Urinary bladder (tissue), 4 donors: ENCODE data around the gene KRT7. TPM values are rescaled to one million over a fixed set of nuclear protein-coding genes. Genes with fewer than 3 reads are reported as not detected.

ENCODE experiments used
- DNase-seq: peaks from one replicate; pipeline ENCODE4 v3.0.0-alpha.2; 2015; ENCODE audit errors: extremely low spot score
- H3K27ac ChIP-seq: one replicate; pipeline ENCODE4 v1.5.1; 2013; ENCODE audit warnings: low read depth, mild to moderate bottlenecking, moderate library complexity
- H3K36me3 ChIP-seq: one replicate; pipeline ENCODE4 v1.6.1; 2013; ENCODE audit warnings: mild to moderate bottlenecking, moderate library complexity; ENCODE audit not compliant: insufficient read depth
- H3K4me1 ChIP-seq: one replicate; pipeline ENCODE4 v1.6.1; 2013; ENCODE audit warnings: mild to moderate bottlenecking, moderate library complexity; ENCODE audit not compliant: insufficient read depth
- H3K4me3 ChIP-seq: one replicate; pipeline ENCODE4 v1.5.1; 2013; ENCODE audit warnings: low read depth, low read length
- WGBS: extraction: QIAGEN DNeasy Blood & Tissue Kit; methylation state at CpG from one replicate; pipeline ENCODE4 v1.1.7; 2013; 5-methylcytosine and 5-hydroxymethylcytosine counted together
- polyA plus RNA-seq: library from polyadenylated mRNA; stranded (reverse); fragments of 200-250 nt; gene quantifications from one replicate; pipeline ENCODE4 v1.2.3, GENCODE V29; 2013
- total RNA-seq: library from RNA; depleted of rRNA; stranded (reverse); fragments of >200 nt; gene quantifications from one replicate; pipeline ENCODE4 v1.2.3, GENCODE V29; 2014
- donor health status: healthy with polysubstance abuse.
- donor health status: healthy.

The KRT7 gene
- total and polyA plus RNA-seq, 2 donors, result 147 to 158 TPM

DNA sequence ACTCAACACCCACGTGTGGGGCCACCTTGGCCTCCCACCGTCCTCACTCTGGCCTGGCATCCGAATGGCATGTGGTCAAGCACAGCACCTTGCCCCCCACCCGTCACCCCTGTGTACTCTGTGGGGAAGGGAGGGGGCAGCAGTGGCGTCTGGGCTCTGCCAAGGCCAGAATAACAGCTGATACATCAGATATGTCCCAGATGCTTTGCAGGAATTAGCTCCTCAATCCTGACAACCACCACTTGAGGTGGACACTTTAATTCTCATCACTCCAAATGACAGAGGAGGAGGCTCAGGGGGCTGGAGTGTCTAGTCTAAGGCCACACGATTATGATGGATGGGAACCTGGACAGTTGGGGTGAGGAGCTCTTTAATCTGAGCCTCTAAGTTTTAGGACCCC lies 39.5 kb upstream of the KRT7 start:
- H3K27ac ChIP-seq, result no peak overlapping the region
- no peaks in the 10 kb centered on the region for H3K36me3 ChIP-seq
- WGBS, result 66% methylated on average over 6 of the region's 6 CpGs
- no peaks in the 10 kb centered on the region for H3K4me1 ChIP-seq
- DNase-seq, result no peak
- no peak overlapping the region for H3K4me3 ChIP-seq

DNA sequence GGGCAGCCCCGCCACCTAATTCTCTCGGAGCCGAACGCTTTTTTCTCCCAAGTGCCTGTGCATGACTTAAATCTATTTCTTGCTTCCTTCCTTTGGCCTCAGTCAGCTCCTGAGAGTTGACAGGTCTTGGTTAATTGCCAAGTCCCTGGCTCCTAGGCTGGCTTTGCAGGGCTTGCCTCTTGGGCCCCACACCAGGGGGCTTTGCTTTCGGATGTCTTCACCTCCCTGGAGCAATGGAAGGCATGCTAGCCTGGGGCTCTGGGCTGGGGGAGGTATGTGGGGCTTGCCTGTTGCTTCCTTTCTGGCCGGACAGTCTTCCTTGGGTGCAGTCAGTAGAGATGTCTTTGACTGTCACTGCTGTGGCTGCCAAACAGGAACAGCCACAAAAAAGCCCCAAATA lies 39.1 kb upstream of the KRT7 start:
- Histone ChIP-seq H3K36me3 (no peaks in the 10 kb centered on the region), H3K4me3 (no peak overlapping the region), H3K4me1 (no peaks in the 10 kb centered on the region), H3K27ac (no peak overlapping the region)
- 51% methylated on average over 6 of the region's 6 CpGs for WGBS
- DNase-seq, result no peak

DNA sequence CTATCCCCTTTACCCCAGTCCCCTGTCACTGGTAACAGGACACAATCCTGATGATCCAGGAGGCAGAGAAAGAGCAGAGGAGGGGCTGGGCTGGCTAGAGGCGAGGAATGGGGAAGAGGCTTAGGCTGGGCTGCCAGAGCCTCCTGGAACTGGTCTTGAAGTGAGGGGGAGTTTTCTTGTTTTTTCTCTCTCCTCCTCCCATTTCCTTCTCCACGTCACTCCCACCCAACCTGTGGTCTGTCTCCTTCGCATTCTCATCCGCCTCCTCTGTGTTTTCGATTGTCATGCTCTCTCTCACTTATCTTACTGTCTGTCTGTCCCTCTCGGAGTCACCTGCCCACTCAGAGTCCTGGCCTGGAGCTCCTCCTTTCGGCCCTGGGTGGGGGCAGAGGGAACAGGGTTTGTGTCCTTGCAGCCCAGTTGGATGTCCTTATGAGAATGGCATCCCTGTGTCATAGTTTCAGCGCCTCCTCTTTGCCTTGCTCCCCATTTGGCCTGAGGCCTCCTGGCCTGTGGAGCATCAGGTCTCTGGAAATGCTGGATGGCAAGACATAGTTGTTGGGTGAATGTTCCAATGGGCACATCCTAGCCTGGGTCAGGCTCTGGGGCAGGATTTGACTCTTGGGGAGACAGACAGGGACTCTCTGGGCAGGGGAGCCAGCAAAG lies 37.8 kb upstream of the KRT7 start:
- no peaks in the 10 kb centered on the region for H3K36me3 ChIP-seq
- 89% methylated on average over 8 of the region's 8 CpGs for WGBS
- DNase-seq, result no peak
- H3K4me1 ChIP-seq, result no peaks in the 10 kb centered on the region
- no peak overlapping the region for H3K27ac ChIP-seq
- H3K4me3 ChIP-seq, result no peak overlapping the region

DNA sequence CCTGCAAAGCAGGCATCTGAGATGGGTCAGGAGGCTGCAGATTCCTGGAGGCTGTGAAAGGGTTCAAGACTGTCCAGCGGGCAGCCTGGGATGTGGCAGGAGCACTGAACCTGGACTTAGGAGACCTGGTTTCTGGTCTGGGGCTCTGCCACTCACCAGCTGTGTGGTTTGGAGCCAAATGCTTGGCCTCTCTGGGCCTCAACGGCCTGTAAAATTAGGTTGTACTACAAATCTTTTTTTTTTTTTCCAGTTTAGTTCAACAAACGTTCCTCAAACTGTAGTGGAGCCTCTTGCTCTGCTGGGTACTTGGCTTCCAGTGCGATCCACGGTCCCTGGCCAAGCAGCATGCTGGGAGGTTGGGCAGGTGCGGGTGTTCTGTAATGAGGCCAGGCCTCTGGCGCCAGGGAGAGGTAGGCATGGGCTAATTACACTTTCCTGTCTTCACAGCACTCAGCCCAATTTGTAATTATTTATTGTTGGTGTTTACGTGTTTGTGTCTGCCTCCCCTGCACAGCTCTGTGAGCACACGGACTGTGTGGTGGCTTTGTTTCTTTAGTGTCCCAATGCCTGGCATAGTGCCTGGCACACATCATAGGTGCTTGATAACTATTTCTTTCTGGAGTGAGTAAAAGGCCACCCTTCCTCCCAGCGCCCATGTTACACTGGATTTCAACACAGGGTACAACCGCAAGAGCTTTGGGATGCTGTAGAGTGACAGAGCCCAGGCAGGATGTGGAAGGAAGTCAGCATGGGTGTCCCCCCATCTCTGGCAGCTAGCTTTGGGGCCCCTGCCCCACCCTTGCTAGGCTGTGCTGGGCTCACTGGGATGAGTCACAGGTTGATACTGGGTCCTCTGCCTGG lies 35.4 kb upstream of the KRT7 start:
- no peak overlapping the region for H3K4me3 ChIP-seq
- DNase-seq, result no peak
- H3K4me1 ChIP-seq, result no peaks in the 10 kb centered on the region
- no peak overlapping the region for H3K27ac ChIP-seq
- 76% methylated on average over 11 of the region's 11 CpGs for WGBS
- no peaks in the 10 kb centered on the region for H3K36me3 ChIP-seq

DNA sequence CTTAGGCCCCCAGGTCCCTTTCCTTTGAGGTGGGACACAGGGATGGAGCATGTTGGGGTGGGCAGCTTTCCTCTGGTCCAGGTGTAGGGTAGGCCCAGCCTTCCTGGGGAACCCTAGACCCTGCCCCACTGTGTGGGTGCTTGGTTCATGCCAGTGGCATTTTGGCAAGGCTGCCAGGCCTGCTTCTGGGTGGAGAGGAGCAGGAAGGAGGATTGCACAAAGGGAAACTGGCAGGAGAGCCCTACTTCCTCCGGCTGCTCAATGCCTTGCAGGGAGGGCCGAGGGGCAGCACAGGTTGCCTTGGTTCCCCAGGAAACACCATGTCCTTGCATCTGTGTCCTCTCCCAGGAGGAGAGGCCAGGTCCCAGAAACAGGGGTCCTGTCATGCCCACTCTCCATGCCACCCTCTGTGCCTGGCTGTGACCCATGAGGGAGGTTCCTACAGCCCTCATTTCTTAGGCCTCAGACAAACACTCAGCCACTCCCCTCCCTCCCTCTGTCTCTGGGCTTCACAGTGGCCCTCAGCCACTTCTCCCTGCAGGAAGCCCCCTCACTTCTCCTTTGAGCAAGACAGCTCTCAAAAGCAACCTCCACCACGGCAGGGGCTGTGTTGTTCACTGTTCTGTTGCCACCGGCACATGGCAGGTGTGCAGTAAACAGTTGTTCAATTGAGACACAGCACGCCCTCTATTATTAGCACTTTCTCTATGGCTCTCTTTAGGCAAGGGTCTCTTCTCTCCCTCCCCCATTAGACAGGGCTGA lies 34.4 kb upstream of the KRT7 start:
- WGBS, result 84% methylated on average over 5 of the region's 5 CpGs
- Histone ChIP-seq H3K4me3 (no peak overlapping the region), H3K36me3 (no peaks in the 10 kb centered on the region), H3K27ac (no peak overlapping the region), H3K4me1 (no peaks in the 10 kb centered on the region)
- DNase-seq, result no peak

DNA sequence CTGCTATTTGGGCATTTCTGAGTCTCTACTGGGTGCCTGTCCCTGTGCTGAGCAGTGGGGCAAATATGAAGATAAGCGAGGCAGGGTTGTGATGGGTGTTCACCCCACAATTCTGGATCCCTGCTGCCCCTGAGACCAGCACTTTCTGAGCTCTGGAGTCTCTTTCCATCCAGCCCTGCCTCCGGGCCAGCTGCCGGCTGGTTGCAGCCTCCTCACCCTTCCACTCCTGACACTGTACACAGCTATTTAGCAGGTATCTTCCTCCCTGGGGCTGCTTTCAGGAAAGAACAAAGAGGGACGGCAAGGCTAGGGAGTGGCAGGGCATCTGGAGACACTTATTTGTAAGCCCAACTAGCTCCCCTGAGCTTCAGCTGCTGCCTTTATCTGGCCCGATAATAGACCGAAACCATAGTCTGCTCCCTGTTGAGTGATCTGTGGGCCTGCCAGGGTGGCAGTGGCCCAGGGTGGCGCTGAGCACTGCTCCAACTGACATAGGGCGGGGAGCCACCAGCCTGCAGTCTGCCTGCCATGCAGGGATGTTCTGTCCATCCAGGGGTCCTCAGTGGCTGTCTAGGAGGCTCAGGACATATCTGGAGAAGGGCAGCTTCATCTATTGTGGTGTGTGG lies 33.6 kb upstream of the KRT7 start:
- no peaks in the 10 kb centered on the region for H3K4me1 ChIP-seq
- WGBS, result 95% methylated on average over 8 of the region's 8 CpGs
- H3K27ac ChIP-seq, result no peak overlapping the region
- no peak overlapping the region for H3K4me3 ChIP-seq
- H3K36me3 ChIP-seq, result no peaks in the 10 kb centered on the region
- no peak for DNase-seq

DNA sequence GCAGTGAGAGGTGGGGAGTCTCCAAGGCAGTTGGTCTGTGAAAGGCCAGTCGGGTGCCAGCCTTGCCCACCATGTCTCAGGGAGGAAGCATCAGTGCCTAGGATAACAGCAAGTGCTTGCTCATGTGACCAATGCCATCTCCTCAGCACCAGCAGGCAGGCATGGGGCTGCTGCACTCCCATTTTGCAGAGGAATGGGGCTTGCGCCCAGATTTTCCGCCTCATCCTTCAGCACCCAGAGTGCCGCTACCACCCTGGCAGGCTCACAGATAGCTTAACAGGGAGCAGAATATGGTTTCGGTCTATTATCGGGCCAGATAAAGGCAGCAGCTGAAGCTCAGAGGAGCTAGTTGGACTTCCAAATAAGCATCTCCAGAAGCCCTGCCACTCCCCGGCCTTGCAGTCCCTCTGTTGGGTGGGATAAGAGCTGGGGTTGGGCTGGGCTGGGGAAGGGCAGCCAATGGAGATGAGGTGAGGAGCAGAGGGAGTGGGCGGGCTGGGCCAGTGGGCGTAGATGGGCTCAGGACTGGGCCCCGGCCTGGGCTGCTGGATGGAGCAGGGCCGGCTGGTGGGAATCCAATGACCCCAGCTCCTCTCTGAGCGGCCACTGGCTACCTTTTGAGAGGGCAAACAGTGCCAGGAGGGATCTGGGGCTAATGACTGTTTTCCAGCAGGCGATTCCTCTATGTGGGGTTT lies 32.8 kb upstream of the KRT7 start:
- no peak for DNase-seq
- no peak overlapping the region for H3K27ac ChIP-seq
- 93% methylated on average over 13 of the region's 13 CpGs for WGBS

DNA sequence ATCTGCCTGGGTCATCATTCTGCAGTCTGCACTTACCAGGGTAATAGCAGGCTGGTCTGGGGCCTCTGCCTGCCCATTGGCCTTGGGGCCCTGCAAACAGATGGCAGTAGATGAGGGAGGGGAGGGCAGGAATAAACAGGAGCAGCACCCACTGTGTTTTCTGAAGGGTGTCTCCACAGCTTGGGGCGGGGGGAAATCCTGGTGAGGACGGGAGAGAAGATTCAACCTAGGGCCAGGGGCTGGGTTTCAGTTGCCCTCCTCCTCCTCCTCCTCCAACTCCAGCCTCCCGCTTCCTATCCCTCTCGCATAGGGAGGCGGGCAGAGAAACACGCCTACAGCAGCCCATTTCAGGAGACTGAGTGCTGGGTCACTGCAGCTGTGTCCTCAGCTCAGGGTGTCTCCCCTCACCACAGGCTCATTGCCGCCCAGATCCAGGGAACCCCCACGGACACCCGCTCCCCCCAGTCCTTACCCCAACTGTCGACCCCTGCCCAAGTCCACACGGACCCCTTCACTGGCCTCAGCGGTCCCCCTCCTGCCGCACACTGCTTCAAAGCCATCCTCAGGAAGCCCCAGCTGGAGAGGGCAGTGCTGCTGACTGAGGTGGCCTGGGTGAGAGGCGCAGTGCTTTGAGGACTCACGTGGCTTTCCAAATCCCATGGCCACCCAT lies 32.1 kb upstream of the KRT7 start:
- Histone ChIP-seq H3K27ac (no peak overlapping the region), H3K4me1 (no peaks in the 10 kb centered on the region)
- WGBS, result 74% methylated on average over 15 of the region's 15 CpGs

More for the DNA sequence above, 32.8 kb upstream of the KRT7 start:
- no peak overlapping the region for H3K4me3 ChIP-seq
- H3K4me1 ChIP-seq, result no peaks in the 10 kb centered on the region
- no peaks in the 10 kb centered on the region for H3K36me3 ChIP-seq

DNA sequence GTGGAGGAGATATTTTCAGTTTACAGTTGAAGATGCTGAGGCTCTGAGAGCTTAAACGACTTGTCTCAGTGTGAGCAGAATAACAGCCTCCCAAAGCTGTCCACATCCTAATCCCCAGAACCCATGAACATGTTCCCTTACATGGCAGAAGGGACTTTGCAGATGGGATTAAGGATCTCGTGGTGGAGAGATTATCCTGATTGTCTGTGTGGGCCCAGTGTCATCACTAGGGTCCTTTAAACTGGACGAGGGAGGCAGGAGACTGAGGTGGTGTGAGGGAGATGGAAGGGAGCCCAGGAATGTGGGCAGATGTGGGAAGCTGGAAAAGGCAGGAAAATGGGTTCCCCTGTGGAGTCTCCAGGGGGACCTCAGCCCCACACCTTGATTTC lies 31.6 kb upstream of the KRT7 start:
- no peaks in the 10 kb centered on the region for H3K4me1 ChIP-seq
- 36% methylated on average over 3 of the region's 3 CpGs for WGBS
- no peak overlapping the region for H3K27ac ChIP-seq
- no peak overlapping the region for H3K4me3 ChIP-seq
- no peaks in the 10 kb centered on the region for H3K36me3 ChIP-seq
- DNase-seq, result no peak

More for the DNA sequence above, 32.1 kb upstream of the KRT7 start:
- H3K4me3 ChIP-seq, result no peak overlapping the region
- H3K36me3 ChIP-seq, result no peaks in the 10 kb centered on the region
- DNase-seq, result no peak

DNA sequence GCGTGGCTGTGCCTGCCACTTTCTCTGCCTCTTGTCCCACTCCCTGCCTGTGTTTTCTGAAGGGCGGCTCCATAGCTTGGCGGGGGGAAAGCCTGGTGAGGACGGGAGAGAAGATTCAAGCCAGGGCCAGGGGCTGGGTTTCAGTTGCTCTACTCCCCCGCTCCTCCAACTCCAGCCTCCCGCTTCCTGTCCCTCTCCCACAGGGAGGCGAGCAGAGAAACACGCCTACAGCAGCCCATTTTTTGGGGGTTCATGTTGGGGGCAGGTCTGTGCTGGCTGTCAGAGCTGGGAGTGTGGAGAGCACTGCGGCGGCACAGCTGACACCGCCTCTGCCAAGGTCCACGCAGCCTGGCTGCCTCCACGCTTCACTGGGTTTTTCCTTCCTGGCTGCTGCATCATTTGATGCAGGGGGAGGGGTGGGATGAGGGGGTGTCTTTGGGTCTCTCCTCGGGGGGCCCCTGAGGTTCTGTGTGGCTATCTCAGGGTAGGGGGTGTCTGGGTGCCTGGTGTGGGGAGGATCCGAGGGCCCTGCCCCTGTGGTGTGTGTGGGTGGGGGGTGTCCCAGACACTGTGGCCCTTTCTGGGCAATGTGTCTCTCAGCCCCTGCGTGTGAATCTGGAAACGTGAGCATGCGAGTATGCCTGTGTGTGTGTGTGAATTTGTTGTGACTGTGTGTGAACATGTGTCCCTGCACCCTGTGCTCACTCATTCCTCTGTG lies 30.5 kb upstream of the KRT7 start:
- WGBS, result 53% methylated on average over 18 of the region's 18 CpGs
- no peak overlapping the region for H3K27ac ChIP-seq
- H3K4me3 ChIP-seq, result no peak overlapping the region
- no peaks in the 10 kb centered on the region for H3K36me3 ChIP-seq
- no peak for DNase-seq
- no peaks in the 10 kb centered on the region for H3K4me1 ChIP-seq

DNA sequence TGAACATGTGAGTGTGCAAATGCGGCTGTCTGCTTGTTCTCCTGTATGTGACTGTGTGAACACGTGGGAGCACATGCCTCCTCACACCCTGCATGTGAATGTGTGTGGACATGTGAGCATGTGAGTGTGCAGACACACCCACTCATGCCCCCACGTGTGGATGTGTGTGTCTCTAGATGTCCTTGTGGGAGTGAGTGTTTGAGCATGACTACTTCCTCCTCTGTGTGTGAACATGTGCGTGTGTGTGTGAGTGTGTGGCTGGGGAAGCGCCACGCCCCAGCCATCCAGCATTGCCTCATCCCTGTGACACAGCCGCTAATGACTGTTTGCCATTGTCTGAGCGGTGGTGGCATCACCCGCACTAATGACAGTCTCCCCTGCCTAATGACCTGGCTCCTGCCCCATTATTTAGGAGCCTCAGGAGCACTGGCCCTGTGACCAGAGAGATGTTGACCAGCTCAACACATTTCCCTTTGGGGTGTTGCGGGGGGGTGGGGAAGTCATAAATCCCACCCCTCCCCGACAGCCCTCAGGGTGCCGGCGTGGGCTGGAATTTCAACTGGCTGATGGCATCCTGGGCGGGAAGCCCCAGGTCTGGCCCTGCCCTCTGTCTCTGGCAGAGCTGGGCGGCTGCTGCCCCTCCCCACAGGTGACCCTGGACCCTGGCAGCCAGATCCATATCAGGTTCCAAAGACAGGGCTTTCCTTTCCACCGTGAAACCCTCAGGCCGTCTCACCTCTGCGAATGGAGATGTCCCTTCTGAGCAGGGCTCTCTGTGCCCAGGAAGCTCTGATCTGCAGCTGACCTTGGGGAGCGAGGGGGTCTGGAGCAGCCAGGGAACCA lies 29.7 kb upstream of the KRT7 start:
- no peaks in the 10 kb centered on the region for H3K4me1 ChIP-seq
- 66% methylated on average over 19 of the region's 19 CpGs for WGBS
- no peak overlapping the region for H3K4me3 ChIP-seq
- no peak for DNase-seq
- no peaks in the 10 kb centered on the region for H3K36me3 ChIP-seq
- H3K27ac ChIP-seq, result no peak overlapping the region
